HL-60 (cell line): ENCODE measurements around the gene MLH1.

Source experiments
- GABPA ChIP-seq: IDR thresholded peaks from 2 replicates; pipeline ENCODE4 v1.6.1; 2012; ENCODE audit warnings: low read depth
- POLR2AphosphoS5 ChIP-seq: IDR thresholded peaks from 2 replicates; pipeline ENCODE4 v1.6.1; 2012; ENCODE audit warnings: low read depth
- REST ChIP-seq: IDR thresholded peaks from 2 replicates; pipeline ENCODE4 v1.6.1; 2012; ENCODE audit warnings: low read depth; ENCODE audit not compliant: insufficient replicate concordance
- SPI1 ChIP-seq: IDR thresholded peaks from 2 replicates; pipeline ENCODE4 v1.6.1; 2012; ENCODE audit warnings: low read depth, mild to moderate bottlenecking, borderline replicate concordance
- TF ChIP-seq, protein P1 (sequence below): IDR thresholded peaks from one replicate; pipeline ENCODE4 v1.5.1; 2011; ENCODE audit warnings: low read length, control low read depth, inconsistent platforms; ENCODE audit not compliant: insufficient read depth

- TF ChIP-seq, protein P1, sequence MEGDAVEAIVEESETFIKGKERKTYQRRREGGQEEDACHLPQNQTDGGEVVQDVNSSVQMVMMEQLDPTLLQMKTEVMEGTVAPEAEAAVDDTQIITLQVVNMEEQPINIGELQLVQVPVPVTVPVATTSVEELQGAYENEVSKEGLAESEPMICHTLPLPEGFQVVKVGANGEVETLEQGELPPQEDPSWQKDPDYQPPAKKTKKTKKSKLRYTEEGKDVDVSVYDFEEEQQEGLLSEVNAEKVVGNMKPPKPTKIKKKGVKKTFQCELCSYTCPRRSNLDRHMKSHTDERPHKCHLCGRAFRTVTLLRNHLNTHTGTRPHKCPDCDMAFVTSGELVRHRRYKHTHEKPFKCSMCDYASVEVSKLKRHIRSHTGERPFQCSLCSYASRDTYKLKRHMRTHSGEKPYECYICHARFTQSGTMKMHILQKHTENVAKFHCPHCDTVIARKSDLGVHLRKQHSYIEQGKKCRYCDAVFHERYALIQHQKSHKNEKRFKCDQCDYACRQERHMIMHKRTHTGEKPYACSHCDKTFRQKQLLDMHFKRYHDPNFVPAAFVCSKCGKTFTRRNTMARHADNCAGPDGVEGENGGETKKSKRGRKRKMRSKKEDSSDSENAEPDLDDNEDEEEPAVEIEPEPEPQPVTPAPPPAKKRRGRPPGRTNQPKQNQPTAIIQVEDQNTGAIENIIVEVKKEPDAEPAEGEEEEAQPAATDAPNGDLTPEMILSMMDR: no peak
- TF ChIP-seq REST (no peak), POLR2AphosphoS5 (no peak), SPI1 (no peak), GABPA (no peak)
Observed at GRCh38 chr3:36954452-36955134, 38.7 kb upstream of the MLH1 start.
